K562 (cell line): ENCODE results near the gene ENOX2. TPM values are rescaled to one million over a fixed set of nuclear protein-coding genes. Genes with fewer than 3 reads are reported as not detected.

Experiments used
- ATAC-seq: fragments of 200-7000 bp; cut with Tn5 transposase; 3 replicates; pipeline ENCODE4 v1.9.1; 2020; ENCODE audit warnings: moderate library complexity
- BruUV-seq: library from RNA; stranded (reverse); fragments of 400-500 nt; replicated peaks from 2 replicates; lab custom pipeline; 2021; lab: Mats Ljungman, UMichigan
- CTCF ChIA-PET: fragments of 300-600 bp; formaldehyde crosslinking; extraction: SDS; loops from one replicate; lab custom pipeline; 2021; ENCODE audit warnings: low intra/inter-chr PET ratio; lab: Yijun Ruan, JAX
- POLR2A ChIA-PET: fragments of 300-600, 350-650 bp; sonication (Branson Sonifier 250); formaldehyde crosslinking; extraction: SDS; loops from one replicate; lab custom pipeline; 2021; ENCODE audit warnings: antibody characterized with exemption, inconsistent platforms; lab: Yijun Ruan, JAX
- DNase-seq, 4 experiments: peaks; one replicate each; pipeline versions ENCODE4 v3.0.0 to v3.0.0-alpha.2; 2011 to 2018; ENCODE audit warnings: low spot score in 3 of 4, mixed read lengths in 3 of 4; ENCODE audit errors: extremely low read depth in 1 of 4
- FAIRE-seq: peaks from 2 replicates; lab custom pipeline; 2011; peaks lifted over from hg19 to GRCh38; lab: Jason Lieb, UNC
- H2AFZ ChIP-seq: 2 replicates; pipeline ENCODE4 v1.6.0; 2011; ENCODE audit warnings: low read depth, low read length, control low read depth, inconsistent platforms
- H3K27ac ChIP-seq: fragments of 200-600 bp; 3 replicates; pipeline ENCODE4 v1.8.0; 2011; ENCODE audit warnings: low read depth, mild to moderate bottlenecking, control low read depth, inconsistent platforms, low read length, moderate library complexity, mixed read lengths; ENCODE audit errors: extremely low read depth
- H3K27me3 ChIP-seq, 2 experiments: fragments of 300-600 bp in 1 of 2; 2 replicates in 1 of 2; 3 replicates in 1 of 2; pipeline versions ENCODE4 v1.6.0 to v1.8.0; 2011; ENCODE audit warnings: inconsistent platforms in 2 of 2, low read length in 2 of 2, mild to moderate bottlenecking in 1 of 2, mixed read lengths in 1 of 2, moderate library complexity in 1 of 2; ENCODE audit not compliant: control insufficient read depth in 2 of 2, insufficient read depth in 2 of 2
- H3K36me3 ChIP-seq: fragments of 300-600 bp; 3 replicates; pipeline ENCODE4 v1.8.0; 2011; ENCODE audit warnings: mild to moderate bottlenecking, low read length, inconsistent platforms; ENCODE audit not compliant: control insufficient read depth, insufficient read depth
- H3K4me1 ChIP-seq, 2 experiments: fragments of 200-600 bp in 1 of 2; replicated peaks in 1 of 2; 2 replicates in 1 of 2; 3 replicates in 1 of 2; pipeline versions ENCODE4 v1.5.1 to v1.8.0; 2011; ENCODE audit warnings: inconsistent platforms in 2 of 2, low read length in 2 of 2, mild to moderate bottlenecking in 1 of 2, mixed read lengths in 1 of 2, moderate library complexity in 1 of 2; ENCODE audit not compliant: control insufficient read depth in 2 of 2, insufficient read depth in 2 of 2
- H3K4me2 ChIP-seq: 2 replicates; pipeline ENCODE4 v1.6.1; 2011; ENCODE audit warnings: low read length, control low read depth, inconsistent platforms, mixed read lengths; ENCODE audit not compliant: insufficient read depth
- H3K4me3 ChIP-seq: fragments of 200-600 bp; sonication (generic), shearing (Covaris generic); 2 replicates; pipeline ENCODE4 v1.5.1; 2016; ENCODE audit warnings: control low read depth, inconsistent platforms
- H3K79me2 ChIP-seq: fragments of 200-600 bp; 3 replicates; pipeline ENCODE4 v1.8.0; 2011; ENCODE audit warnings: low read length, inconsistent platforms; ENCODE audit not compliant: control insufficient read depth, insufficient read depth
- H3K9ac ChIP-seq, 2 experiments: 2 replicates each; pipeline versions ENCODE4 v1.6.0 to v1.6.1; 2011; ENCODE audit warnings: low read depth in 2 of 2, low read length in 2 of 2, control low read depth in 1 of 2, inconsistent platforms in 1 of 2, mild to moderate bottlenecking in 1 of 2, mixed read lengths in 1 of 2; ENCODE audit not compliant: insufficient read depth in 1 of 2
- H3K9me1 ChIP-seq: one replicate; pipeline ENCODE4 v1.6.0; 2011; ENCODE audit warnings: inconsistent platforms, mild to moderate bottlenecking, low read length, moderate library complexity; ENCODE audit not compliant: control insufficient read depth, insufficient read depth
- H3K9me3 ChIP-seq: replicated peaks from 2 replicates; pipeline ENCODE4 v1.5.1; 2011; ENCODE audit warnings: low read depth, low read length, inconsistent platforms; ENCODE audit not compliant: control insufficient read depth, insufficient read depth
- H4K20me1 ChIP-seq: replicated peaks from 2 replicates; pipeline ENCODE4 v1.6.1; 2011; ENCODE audit warnings: low read length, inconsistent platforms, mixed read lengths; ENCODE audit not compliant: control insufficient read depth, insufficient read depth
- ARHGAP35 ChIP-seq: fragments of 450-650 bp; IDR thresholded peaks from 2 replicates; pipeline ENCODE4 v1.6.1; 2018; ENCODE audit not compliant: partially characterized antibody
- ESRRA ChIP-seq: fragments of 450-650 bp; IDR thresholded peaks from 2 replicates; pipeline ENCODE4 v1.6.1; 2014; ENCODE audit warnings: low read depth, mild to moderate bottlenecking, moderate library complexity, borderline replicate concordance
- FOSL1 ChIP-seq: fragments of 200-800 bp; sonication (Bioruptor generic); conservative IDR thresholded peaks from 2 replicates; pipeline ENCODE4 v1.6.1; 2016; ENCODE audit warnings: missing genetic modification characterization, missing compliant biosample characterization
- HOXB6 ChIP-seq: fragments of 250-450 bp; sonication (Bioruptor Pico); IDR thresholded peaks from 2 replicates; pipeline ENCODE4 v1.5.1; 2022; ENCODE audit warnings: mild to moderate bottlenecking, borderline replicate concordance
- MAFK ChIP-seq: IDR thresholded peaks from 2 replicates; pipeline ENCODE4 v1.6.1; 2011; ENCODE audit warnings: low read length, improper control_type of control experiment
- SMARCB1 ChIP-seq: IDR thresholded peaks from 2 replicates; pipeline ENCODE4 v1.6.1; 2011; ENCODE audit warnings: improper control_type of control experiment, low read depth; ENCODE audit not compliant: insufficient read length
- THRB ChIP-seq: fragments of 450-650 bp; formaldehyde crosslinking; conservative IDR thresholded peaks from 2 replicates; pipeline ENCODE4 v1.4.0; 2022; ENCODE audit warnings: mild to moderate bottlenecking, missing genetic modification characterization
- ZNF57 ChIP-seq: fragments of 450-650 bp; formaldehyde crosslinking; IDR thresholded peaks from 2 replicates; pipeline ENCODE4 v1.4.0; 2020; ENCODE audit warnings: mild to moderate bottlenecking, moderate library complexity
- WGBS: fragments of 100-300 bp; shearing (Covaris generic); methylation state at CpG from one replicate; pipeline ENCODE4 v1.1.6; 2016; ENCODE audit warnings: low coverage, mixed read lengths; ENCODE audit not compliant: insufficient coverage; ENCODE audit errors: missing lambda C conversion rate; 5-methylcytosine and 5-hydroxymethylcytosine counted together
- in situ Hi-C: fragments of 300-500 bp; cut with MboI; formaldehyde crosslinking; loops from 4 replicates; pipeline ENCODE4 v1.15.0; 2018; ENCODE audit warnings: inconsistent platforms, mixed read lengths
- intact Hi-C: fragments of 100-400 bp; cut with micrococcal nuclease; formaldehyde crosslinking; loops from 2 replicates; pipeline ENCODE4 v1.14.2; 2022
- polyA plus RNA-seq, 8 experiments: library from polyadenylated mRNA; depleted of rRNA in 4 of 8; stranded (reverse) in 5 of 8; unstranded in 3 of 8; fragments of >200 nt; fragmentation: Nextera tagmentation in 2 of 8; fragmentation: Illumina TruSeq in 1 of 8; extraction: Ambion mirVana in 2 of 8; extraction: Trizol in 1 of 8; gene quantifications; 2 replicates each; pipeline versions ENCODE4 v1.2.1 to v1.2.3, GENCODE V29; 2011 to 2014; ENCODE audit warnings: inconsistent platforms in 1 of 8, missing spikeins in 1 of 8
- total RNA-seq, 7 experiments: library from RNA; depleted of rRNA in 6 of 7; stranded (reverse); fragments of >200 nt in 6 of 7; fragmentation: Illumina TruSeq in 2 of 7; extraction: Trizol in 2 of 7; gene quantifications; 2 replicates each; pipeline versions ENCODE4 v1.2.1 to v1.2.3, GENCODE V29; 2011 to 2021; ENCODE audit warnings: low replicate concordance in 1 of 7
- TF ChIP-seq, protein P1 (sequence below): fragments of 450-650 bp; IDR thresholded peaks from 2 replicates; pipeline ENCODE4 v1.6.1; 2018; ENCODE audit not compliant: partially characterized antibody

Gene ENOX2
- total and polyA plus RNA-seq, 9 of the 15 experiments (the other 6 are each of a cell fraction or from before 2014, with no cell fraction given): 6.1 to 24.0 (median 13.8) TPM

DNA sequence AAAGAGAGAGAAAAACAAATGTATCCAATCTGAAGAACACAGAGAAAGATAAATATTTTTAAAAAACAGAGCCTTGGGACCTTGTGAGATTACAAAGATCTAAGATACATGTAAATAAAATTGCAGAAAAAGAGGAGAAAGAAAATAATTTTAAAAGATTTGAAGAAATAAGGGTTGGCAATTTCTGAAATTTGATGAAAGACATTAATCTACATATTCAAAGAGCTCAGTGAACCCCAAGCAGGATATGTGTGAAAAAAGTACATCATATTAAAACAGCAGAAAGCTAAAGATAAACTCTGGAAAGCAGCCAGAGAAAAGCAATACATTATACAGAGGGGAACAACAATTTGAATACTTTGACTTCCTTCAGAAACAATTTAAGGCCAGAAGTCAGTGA lies 244.7 kb downstream of the ENOX2 start (continued):
- TF ChIP-seq FOSL1 (tag) (no peak), ZNF57 (CRISPR knock-in tag) (no peak), MAFK (no peak), SMARCB1 (no peak), ESRRA (no peak), HOXB6 (CRISPR knock-in tag) (no peak)
- TF ChIP-seq, all 486 proteins: peak for 0

DNA sequence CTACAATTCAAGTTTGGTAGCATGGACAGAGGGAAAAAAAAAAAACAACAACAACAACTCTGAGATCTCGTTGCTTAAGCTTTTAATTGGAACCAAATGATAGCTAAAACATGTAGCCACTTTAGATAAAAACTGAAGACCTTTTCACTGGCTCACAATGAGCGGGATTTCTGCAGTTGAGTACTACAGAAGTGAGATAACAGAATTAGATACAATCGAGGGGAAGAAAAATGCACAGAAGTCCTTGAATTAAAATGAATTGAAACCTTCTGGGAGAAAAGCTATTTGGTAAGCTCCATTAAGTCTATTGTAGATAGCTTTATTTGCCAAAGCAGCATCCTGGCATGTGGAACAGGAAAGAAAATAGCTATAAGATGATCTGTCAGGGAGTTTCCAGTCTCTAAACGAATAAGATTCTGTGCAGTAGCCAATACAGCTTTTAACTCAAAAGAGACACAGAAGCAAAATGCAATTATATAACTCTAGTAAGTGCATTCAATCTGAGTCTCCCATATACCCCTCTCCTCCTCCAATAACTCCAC lies 248.5 kb downstream of the ENOX2 start:
- in situ Hi-C loops: no loop called here
- TF ChIP-seq ARHGAP35: no peak
- TF ChIP-seq, protein P1, sequence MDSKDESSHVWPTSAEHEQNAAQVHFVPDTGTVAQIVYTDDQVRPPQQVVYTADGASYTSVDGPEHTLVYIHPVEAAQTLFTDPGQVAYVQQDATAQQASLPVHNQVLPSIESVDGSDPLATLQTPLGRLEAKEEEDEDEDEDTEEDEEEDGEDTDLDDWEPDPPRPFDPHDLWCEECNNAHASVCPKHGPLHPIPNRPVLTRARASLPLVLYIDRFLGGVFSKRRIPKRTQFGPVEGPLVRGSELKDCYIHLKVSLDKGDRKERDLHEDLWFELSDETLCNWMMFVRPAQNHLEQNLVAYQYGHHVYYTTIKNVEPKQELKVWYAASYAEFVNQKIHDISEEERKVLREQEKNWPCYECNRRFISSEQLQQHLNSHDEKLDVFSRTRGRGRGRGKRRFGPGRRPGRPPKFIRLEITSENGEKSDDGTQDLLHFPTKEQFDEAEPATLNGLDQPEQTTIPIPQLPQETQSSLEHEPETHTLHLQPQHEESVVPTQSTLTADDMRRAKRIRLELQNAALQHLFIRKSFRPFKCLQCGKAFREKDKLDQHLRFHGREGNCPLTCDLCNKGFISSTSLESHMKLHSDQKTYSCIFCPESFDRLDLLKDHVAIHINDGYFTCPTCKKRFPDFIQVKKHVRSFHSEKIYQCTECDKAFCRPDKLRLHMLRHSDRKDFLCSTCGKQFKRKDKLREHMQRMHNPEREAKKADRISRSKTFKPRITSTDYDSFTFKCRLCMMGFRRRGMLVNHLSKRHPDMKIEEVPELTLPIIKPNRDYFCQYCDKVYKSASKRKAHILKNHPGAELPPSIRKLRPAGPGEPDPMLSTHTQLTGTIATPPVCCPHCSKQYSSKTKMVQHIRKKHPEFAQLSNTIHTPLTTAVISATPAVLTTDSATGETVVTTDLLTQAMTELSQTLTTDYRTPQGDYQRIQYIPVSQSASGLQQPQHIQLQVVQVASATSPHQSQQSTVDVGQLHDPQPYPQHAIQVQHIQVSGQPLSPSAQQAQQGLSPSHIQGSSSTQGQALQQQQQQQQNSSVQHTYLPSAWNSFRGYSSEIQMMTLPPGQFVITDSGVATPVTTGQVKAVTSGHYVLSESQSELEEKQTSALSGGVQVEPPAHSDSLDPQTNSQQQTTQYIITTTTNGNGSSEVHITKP: no peak
- TF ChIP-seq THRB (CRISPR knock-in tag): no peak
- TF ChIP-seq, all 486 proteins: peak for 0
- no peaks in the 10 kb centered on the region for H3K79me2 ChIP-seq
- ATAC-seq: no peak
- H3K36me3 ChIP-seq: no peaks in the 10 kb centered on the region
- DNase-seq: no peak
- H3K27me3 ChIP-seq: no peaks in the 10 kb centered on the region
- intact Hi-C loops: no loop called here
- ChIA-PET CTCF (no interaction called here), POLR2A (interaction anchor here (0.6 kb wide), 1 partner anchor 36 kb away, joined by 3 read pairs; no protein-coding TSS in a partner anchor)
- H2AFZ ChIP-seq: no peak overlapping the region
- WGBS: 12% methylated on average over 4 of the region's 4 CpGs
- H3K9me3 ChIP-seq: no peaks in the 10 kb centered on the region
- H4K20me1 ChIP-seq: no peaks in the 10 kb centered on the region
- H3K4me2 ChIP-seq: no peak overlapping the region
- no peaks in the 10 kb centered on the region for H3K9me1 ChIP-seq
- no peak overlapping the region for H3K4me3 ChIP-seq
- H3K9ac ChIP-seq: no peak overlapping the region
- no peak overlapping the region for H3K27ac ChIP-seq
- BruUV-seq: no TSS peak
- no peak for FAIRE-seq
- no peaks in the 10 kb centered on the region for H3K4me1 ChIP-seq
